ENCODE measurements around the gene AIDA.

AIDA gene

DNA sequence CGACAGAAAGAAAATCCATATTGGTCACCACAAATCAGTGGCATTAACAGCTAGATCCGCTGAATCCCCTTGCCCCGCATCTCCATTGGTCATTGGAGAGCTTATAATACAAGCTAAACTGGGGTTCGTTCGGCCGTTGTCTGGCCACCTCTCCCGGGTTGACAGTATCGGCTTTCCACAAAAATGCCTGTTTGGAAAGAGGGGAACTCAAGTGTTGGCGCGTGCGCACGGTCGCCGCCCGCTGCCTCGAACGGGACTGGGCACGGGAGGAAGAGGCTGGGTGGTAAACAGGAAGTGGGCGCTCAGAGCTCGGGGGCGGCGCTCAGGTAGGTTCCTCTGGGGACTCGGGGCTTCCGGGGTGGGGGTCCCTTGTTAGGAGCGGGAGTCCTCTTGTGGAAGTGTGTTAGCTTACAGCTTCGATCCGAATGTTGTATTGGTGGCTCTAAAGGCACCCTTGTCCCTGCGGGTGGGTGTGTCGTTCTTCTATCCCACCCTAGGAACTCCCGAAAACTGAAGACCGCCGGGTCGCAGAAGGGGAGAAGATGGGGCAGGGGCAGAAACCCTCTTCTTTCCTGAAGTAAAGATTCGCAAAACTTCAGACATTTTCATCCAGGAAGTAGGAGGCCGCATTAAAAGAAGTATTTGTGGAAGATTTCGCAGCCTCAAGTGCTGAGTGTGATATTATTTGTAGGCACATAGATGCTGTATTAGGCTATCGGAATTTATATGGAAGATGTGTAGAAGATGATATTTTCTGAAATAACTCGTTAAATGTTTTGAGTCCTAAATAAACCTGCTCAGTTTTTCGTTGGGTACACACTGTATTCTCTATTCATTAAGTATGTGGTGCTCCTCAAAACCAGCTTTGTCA is 1.0 kb upstream of the AIDA start:
- Histone ChIP-seq H3K4me2 (peak overlapping the region; percentile 67), H3K27ac (peak overlapping the region; percentile 99), H3K4me1 (peaks cover 26% of the 10 kb centered on the region), H3K9ac (peak overlapping the region; percentile 99), H4K20me1 (0 out of 2 replicates have a peak, but pooled peaks cover 5% of the 10 kb centered on the region), H3K4me3 (peak overlapping the region; percentile 97), H3K36me3 (peaks cover 25% of the 10 kb centered on the region), H3K9me3 (no peaks in the 10 kb centered on the region), H3K27me3 (no peaks in the 10 kb centered on the region)
- no peak for TF ChIP-seq Cebpa-rat (IDR thresholded peaks at IDR 0.05)

DNA sequence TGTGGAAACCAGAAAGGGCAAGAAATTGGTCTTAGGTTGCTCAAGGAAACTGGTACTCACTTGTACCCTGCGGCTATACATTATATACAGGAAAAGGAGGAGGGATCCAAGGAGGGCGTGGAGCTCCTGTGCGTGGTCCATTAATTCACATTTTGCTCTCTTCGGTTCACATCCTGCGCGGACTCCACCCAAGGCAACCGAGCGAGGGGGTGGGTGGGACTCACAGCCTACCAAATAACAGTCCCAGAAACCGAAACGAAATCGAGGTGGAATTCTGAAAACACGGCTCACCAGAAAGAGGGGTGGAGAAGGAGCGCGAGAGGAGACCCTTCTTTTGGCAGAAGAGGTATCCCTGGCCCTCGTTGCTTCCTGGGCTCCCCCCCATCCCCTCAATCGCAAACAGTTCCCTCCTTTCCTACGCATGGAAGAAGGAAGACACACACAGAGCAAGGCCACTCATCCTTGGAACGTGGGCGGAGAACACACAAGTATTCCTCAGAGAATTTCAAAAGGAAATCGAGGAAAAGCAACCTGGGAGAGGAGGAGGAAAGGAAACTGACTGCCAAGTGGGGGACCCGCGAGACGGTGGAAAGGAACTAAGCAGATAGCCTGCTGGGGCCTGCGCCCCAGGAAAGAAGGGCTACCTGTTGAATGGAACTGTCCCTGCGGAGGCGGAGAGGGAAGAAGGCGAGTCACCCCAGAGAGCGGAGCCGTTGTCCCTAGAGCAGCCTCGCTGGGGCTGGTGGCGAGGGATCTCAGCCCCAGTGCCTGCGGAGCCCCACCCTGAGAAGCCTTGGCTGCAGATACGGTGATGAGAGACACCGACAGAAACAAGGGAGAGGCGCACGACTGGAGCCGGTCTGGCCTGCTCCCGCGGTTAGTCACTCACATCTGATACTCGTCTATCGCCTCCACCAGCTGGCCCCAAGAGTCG is 705 bp downstream of the AIDA start:
- TF ChIP-seq Cebpa-rat (IDR thresholded peaks at IDR 0.05), result no peak
- H3K9ac ChIP-seq, result peak overlapping the region; percentile 92
- H3K4me2 ChIP-seq, result peak overlapping the region; percentile 86
- H3K9me3 ChIP-seq, result peaks cover 7% of the 10 kb centered on the region; the same call in 1 of the 2 replicates
- 0 out of 2 replicates have a peak, but pooled peaks cover 5% of the 10 kb centered on the region for H4K20me1 ChIP-seq
- H3K36me3 ChIP-seq, result peaks cover 21% of the 10 kb centered on the region
- H3K27me3 ChIP-seq, result no peaks in the 10 kb centered on the region
- H3K4me1 ChIP-seq, result peaks cover 26% of the 10 kb centered on the region
- H3K27ac ChIP-seq, result peak overlapping the region; percentile 82
- peak overlapping the region; percentile 97 for H3K4me3 ChIP-seq

DNA sequence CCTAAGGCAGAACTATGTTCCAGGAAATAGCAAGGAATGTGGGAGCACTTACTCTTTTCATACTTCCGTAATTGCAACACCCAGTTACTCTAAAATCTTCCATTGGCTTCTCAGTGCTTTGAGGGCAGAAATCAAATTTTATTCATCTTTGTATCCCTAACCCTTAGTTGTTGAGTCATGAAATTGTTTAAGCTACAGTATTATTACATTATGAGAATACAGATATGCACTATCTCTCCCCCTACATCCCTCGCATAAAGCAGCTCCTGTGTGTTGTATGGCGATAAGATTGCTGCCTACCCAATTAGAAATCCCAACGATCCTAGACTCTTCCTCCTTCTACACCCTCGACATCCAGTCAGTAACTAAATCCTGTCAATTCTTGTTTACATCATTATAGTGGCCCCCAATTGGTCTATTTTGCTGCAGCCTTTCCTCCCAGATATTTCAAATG is 2.6 kb downstream of the AIDA start:
- no peak overlapping the region for H3K9ac ChIP-seq
- H3K27me3 ChIP-seq, result no peaks in the 10 kb centered on the region
- H3K27ac ChIP-seq, result no peak overlapping the region
- TF ChIP-seq Cebpa-rat (IDR thresholded peaks at IDR 0.05), result no peak
- H3K9me3 ChIP-seq, result peaks cover 23% of the 10 kb centered on the region
- peak overlapping the region; percentile 86; the same call in 1 of the 2 replicates for H3K4me2 ChIP-seq
- no peak overlapping the region for H3K4me3 ChIP-seq
- peaks cover 17% of the 10 kb centered on the region for H3K36me3 ChIP-seq
- peaks cover 5% of the 10 kb centered on the region; the same call in 1 of the 2 replicates for H4K20me1 ChIP-seq
- peaks cover 26% of the 10 kb centered on the region for H3K4me1 ChIP-seq

DNA sequence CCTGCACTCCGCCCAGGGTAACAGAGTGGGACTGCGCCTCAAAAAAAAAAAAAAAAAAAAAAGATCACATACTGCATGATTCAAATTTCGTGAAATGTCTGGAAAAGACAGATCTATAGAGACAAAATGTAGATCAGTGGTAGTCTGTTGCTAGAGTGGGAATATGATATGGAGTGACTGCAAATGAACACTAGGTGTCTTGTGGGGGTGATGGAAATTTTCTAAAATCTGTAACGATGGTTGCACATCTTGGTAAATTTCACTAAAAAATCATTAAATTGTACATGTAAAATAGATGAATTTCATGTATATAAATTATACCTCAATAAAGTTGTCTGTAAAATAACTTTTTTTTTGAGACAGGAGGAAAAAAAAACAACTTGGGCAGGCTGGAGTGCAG is 5.5 kb downstream of the AIDA start:
- H3K4me2 ChIP-seq, result no peak overlapping the region
- TF ChIP-seq Cebpa-rat (IDR thresholded peaks at IDR 0.05), result no peak
- H4K20me1 ChIP-seq, result peaks cover 5% of the 10 kb centered on the region; the same call in 1 of the 2 replicates
- no peak overlapping the region for H3K4me3 ChIP-seq
- H3K36me3 ChIP-seq, result peaks cover 34% of the 10 kb centered on the region
- no peak overlapping the region for H3K9ac ChIP-seq
- no peaks in the 10 kb centered on the region for H3K27me3 ChIP-seq
- peaks cover 31% of the 10 kb centered on the region for H3K9me3 ChIP-seq
- no peak overlapping the region for H3K27ac ChIP-seq
- peaks cover 18% of the 10 kb centered on the region for H3K4me1 ChIP-seq

DNA sequence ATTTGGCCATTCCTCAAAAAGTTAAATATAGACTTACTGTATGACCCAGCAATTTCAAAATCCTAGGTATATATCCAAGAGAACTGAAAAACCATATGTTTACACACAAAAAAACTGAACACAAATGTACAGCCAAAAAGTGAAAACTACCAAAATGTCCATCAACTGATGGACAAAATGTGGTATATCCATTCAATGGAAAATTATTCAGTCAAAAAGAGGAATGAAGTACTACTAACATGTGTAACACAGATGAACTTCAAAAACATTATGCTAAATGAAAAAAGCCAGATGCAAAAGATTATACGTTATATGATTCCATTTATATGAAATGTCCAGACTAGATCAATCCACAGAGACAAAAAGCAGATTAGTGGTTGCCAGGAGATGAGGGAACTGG is 8.0 kb downstream of the AIDA start:
- no peaks in the 10 kb centered on the region for H3K27me3 ChIP-seq
- no peak overlapping the region for H3K27ac ChIP-seq
- H3K9ac ChIP-seq, result no peak overlapping the region
- no peak for TF ChIP-seq Cebpa-rat (IDR thresholded peaks at IDR 0.05)
- no peaks in the 10 kb centered on the region; the same call in 1 of the 2 replicates for H4K20me1 ChIP-seq
- peaks cover 60% of the 10 kb centered on the region for H3K36me3 ChIP-seq
- H3K4me2 ChIP-seq, result no peak overlapping the region
- no peak overlapping the region for H3K4me3 ChIP-seq
- H3K4me1 ChIP-seq, result peaks cover 1% of the 10 kb centered on the region; the same call in 1 of the 2 replicates
- peaks cover 37% of the 10 kb centered on the region for H3K9me3 ChIP-seq

DNA sequence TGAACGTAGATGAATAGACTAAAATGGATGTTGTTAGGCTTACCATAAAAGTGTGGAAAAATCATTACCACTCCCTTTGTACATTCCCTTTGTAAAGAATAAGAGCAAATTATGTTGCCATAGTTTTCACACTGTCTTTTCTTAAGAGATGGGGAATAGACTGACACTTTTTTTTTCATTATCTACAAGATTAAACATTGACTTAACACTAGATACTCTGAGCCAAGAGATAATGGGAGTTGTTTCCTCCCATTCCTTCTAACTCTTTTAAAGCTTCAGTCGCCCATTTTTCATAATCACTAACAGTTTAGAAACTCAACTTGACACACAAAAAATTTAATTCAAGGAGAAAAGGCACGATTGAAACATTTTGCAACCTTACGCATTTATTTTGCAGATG is 10.1 kb downstream of the AIDA start:
- Histone ChIP-seq H3K4me3 (no peak overlapping the region), H3K27me3 (no peaks in the 10 kb centered on the region), H3K9ac (no peak overlapping the region), H4K20me1 (no peaks in the 10 kb centered on the region; the same call in 1 of the 2 replicates), H3K4me1 (no peaks in the 10 kb centered on the region), H3K4me2 (no peak overlapping the region), H3K9me3 (peaks cover 37% of the 10 kb centered on the region), H3K27ac (no peak overlapping the region), H3K36me3 (peaks cover 66% of the 10 kb centered on the region)
- TF ChIP-seq Cebpa-rat (IDR thresholded peaks at IDR 0.05), result no peak

DNA sequence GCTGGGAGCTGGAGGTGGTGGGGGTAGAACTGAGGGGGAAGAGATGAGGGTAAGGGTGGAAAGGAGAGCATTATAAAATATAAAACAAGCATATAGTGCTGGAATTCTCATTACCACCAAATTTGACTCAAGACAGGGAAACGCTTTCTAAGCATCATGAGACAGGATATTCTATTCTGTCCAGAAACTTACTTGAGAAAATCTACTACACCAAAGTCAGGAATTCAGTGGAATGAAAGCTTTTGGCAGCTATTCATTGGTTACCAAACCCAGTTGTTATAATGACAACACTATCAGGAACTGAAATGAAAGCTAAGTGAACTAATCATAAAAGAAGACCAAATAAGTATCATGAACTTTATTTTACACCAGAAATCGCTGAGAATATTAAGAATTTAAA is 14.5 kb downstream of the AIDA start:
- Histone ChIP-seq H3K27ac (no peak overlapping the region), H3K9ac (no peak overlapping the region)
- no peak for TF ChIP-seq Cebpa-rat (IDR thresholded peaks at IDR 0.05)

DNA sequence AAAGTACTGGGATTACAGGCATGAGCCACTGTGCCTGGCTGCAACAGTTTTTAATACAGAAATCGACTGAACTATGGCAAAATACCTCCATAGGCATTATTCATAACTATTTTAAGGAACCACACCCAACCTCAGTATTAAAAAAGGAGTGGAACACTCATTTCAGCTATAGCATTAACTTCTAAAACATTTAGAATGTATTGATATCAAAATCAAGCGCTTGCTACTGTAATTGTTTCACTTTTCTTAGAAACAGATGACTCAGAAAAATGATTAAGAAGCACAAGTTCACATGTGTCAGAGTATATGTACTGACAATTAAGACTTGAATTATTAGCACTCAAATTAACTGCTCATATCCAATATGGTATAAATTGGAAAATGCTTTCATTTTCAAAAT is 15.1 kb downstream of the AIDA start:
- Histone ChIP-seq H3K27me3 (no peaks in the 10 kb centered on the region), H3K9ac (no peak overlapping the region), H4K20me1 (peaks cover 9% of the 10 kb centered on the region), H3K36me3 (peaks cover 47% of the 10 kb centered on the region), H3K4me3 (no peak overlapping the region), H3K27ac (no peak overlapping the region), H3K4me1 (no peaks in the 10 kb centered on the region), H3K9me3 (peaks cover 6% of the 10 kb centered on the region; the same call in 1 of the 2 replicates), H3K4me2 (no peak overlapping the region)
- no peak for TF ChIP-seq Cebpa-rat (IDR thresholded peaks at IDR 0.05)

More for the DNA sequence above, 14.5 kb downstream of the AIDA start:
- Histone ChIP-seq H3K4me2 (no peak overlapping the region), H3K9me3 (peaks cover 6% of the 10 kb centered on the region; the same call in 1 of the 2 replicates), H3K4me1 (no peaks in the 10 kb centered on the region), H3K36me3 (peaks cover 50% of the 10 kb centered on the region), H3K4me3 (no peak overlapping the region), H3K27me3 (no peaks in the 10 kb centered on the region), H4K20me1 (peaks cover 9% of the 10 kb centered on the region)

DNA sequence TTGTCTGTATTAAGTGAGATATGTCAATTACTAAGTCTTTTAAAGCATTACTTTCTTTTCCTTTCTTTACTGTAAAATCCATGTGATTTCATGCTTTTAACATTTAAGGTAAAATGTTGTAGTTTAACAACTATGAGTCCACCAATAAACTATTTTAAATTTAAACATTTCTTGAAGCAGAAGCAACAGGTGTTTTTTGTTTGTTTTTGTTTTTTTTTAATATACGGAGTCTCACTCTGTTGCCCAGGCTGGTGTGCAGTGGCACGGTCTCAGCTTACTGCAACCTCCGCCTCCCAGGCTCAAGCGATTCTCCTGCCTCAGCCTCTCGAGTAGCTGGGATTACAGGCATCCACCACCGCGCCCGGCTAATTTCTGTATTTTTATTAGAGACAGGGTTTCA is 15.6 kb downstream of the AIDA start:
- no peaks in the 10 kb centered on the region for H3K4me1 ChIP-seq
- H3K27me3 ChIP-seq, result no peaks in the 10 kb centered on the region
- H3K4me3 ChIP-seq, result no peak overlapping the region
- no peak overlapping the region for H3K27ac ChIP-seq
- H3K9ac ChIP-seq, result no peak overlapping the region
- H3K9me3 ChIP-seq, result peaks cover 6% of the 10 kb centered on the region; the same call in 1 of the 2 replicates
- peaks cover 9% of the 10 kb centered on the region for H4K20me1 ChIP-seq
- H3K36me3 ChIP-seq, result peaks cover 46% of the 10 kb centered on the region
- no peak overlapping the region for H3K4me2 ChIP-seq
- no peak for TF ChIP-seq Cebpa-rat (IDR thresholded peaks at IDR 0.05)

Data from BLaER1 (cell line).